Stimulated activated naive CD8-positive, alpha-beta T cell treated with anti-CD3 and anti-CD28 coated beads, Interleukin-15, Interleukin-2, amounts not matched to agents 100 U/mL and 50 U/mL, for 24 hours (primary cell): Measurements from ENCODE around the gene PNPLA6.
"Not testable (repeated sequence)": the region's sequence is repeated elsewhere in the genome, so short reads cannot be mapped to it uniquely, and the experiment has no call there.

Experiments
- ATAC-seq: fragments of 150-1000 bp; cut with Tn5 transposase; one replicate; pipeline ENCODE4 v1.10.0; 2021
- DNase-seq: peaks from one replicate; pipeline ENCODE4 v3.0.0; 2021

Gene PNPLA6

GRCh38 chr19:7533281-7533885 lies 2.1 kb upstream of the PNPLA6 start:
- DNase-seq (peak; percentile 16), ATAC-seq (no peak)

- peak; percentile 45 for ATAC-seq
- DNase-seq = peak; percentile 85
Measured at GRCh38 chr19:7533925-7534480, 1.5 kb upstream of the PNPLA6 start.

DNA sequence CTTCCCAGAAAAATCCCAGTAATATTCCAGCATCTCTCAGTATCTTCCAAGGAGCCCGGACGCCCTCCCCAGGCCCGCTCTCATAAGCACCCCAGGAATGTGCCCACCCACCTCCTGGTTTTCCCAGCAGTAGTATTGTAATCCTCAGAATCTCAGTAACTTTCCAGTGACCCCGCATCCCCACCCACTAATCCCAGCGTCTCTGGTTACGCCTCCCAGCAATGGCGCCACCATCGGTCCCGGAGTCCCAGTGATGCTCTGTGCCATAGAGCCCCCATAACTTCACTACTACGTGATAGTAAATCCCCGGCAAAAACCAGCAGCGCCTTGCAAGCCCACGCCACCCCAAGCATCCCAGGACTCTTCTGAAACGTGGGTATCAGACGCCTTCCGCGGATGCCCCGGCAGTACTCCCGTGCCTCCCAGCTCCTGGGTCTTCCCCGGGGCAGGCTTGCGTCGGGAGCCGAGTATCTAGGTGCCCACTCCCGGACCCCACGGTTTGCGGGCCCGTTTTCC lies 928 bp upstream of the PNPLA6 start:
- ATAC-seq = peak; percentile 13
- DNase-seq = peak; percentile 61

- no peak for DNase-seq
- ATAC-seq = no peak
Measured at GRCh38 chr19:7535998-7536695, 630 bp downstream of the PNPLA6 start.

DNA sequence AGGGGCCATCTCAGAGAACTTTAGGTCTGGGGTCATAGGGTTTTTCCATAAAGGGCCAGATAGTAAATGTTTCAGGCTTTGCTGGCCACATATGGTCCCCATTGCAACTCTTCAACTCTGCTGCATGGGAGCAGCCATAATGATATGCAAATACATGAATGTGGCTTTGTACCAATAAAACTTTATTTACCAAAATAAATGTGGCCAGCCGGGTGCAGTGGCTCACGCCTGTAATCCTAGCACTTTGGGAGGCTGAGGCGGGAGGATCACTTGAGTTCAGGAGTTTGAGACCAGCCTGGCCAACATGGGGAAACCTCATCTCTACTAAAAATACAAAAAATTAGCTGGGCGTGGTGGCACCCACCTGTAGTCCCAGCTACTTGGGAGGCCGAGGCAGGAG lies 3.5 kb downstream of the PNPLA6 start:
- not testable (repeated sequence) for ATAC-seq

GRCh38 chr19:7539827-7540425 lies 4.4 kb downstream of the PNPLA6 start:
- DNase-seq (no peak), ATAC-seq (no peak)

More for the DNA sequence above, 3.5 kb downstream of the PNPLA6 start:
- not testable (repeated sequence) for DNase-seq

DNA sequence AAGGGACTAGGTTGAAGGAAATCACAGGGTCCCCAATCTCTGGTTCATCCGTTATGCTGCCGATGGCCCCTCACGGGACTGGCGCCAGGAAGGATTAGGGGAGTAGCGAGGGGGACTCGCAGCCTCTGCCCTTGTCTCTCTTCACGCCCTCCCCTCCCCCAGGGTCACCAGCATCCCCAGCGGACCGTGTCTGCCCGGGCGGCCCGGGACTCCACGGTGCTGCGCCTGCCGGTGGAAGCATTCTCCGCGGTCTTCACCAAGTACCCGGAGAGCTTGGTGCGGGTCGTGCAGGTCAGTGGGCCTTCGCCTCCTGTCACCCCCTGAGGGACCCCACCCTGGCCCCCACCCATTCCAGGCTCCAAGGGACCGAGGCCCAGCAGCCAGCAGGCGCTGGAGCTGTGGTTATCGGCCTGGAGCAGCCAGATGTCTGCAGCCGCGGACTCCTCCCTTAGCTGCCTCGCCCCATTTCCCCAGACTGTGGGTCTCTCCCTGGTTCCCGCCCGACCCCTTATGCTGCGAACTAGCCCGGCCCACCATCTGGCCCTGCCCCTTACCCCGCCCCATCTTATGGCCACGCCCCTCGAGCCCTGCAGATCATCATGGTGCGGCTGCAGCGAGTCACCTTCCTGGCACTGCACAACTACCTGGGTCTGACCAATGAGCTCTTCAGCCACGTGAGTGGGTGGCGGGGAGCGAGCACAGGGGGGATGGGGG lies 5.4 kb downstream of the PNPLA6 start:
- peak; percentile 67 for DNase-seq

GRCh38 chr19:7541475-7541824 lies 5.9 kb downstream of the PNPLA6 start:
- no peak for ATAC-seq
- DNase-seq = no peak

More for the DNA sequence above, 5.4 kb downstream of the PNPLA6 start:
- ATAC-seq = peak; percentile 62

- ATAC-seq = no peak
Measured at GRCh38 chr19:7541828-7542443, 6.4 kb downstream of the PNPLA6 start.

GRCh38 chr19:7542556-7543348 lies 7.2 kb downstream of the PNPLA6 start:
- ATAC-seq = no peak

More at GRCh38 chr19:7541828-7542443, 6.4 kb downstream of the PNPLA6 start:
- DNase-seq = no peak

DNA sequence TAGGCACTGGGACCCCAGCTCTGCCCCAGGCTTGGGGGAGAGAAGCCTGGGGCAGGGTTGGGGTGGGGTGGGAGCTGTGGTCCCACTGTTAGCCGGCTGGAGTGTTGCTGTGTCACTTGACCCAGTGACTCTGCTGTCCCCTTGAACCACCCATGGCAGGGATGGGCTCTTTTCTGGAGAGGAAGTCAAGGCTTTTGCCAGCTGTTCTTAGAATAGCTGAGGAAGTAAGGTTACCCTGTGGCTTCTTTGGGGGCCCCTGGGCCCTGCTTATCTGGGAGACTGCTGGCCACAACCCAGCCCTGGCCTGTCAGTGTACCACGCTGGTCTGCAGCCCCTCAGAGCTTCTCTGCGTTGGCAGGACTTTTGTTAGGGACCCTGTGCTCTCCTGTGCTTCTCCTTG lies 9.1 kb downstream of the PNPLA6 start:
- DNase-seq (no peak), ATAC-seq (no peak)

More at GRCh38 chr19:7542556-7543348, 7.2 kb downstream of the PNPLA6 start:
- DNase-seq = no peak

DNA sequence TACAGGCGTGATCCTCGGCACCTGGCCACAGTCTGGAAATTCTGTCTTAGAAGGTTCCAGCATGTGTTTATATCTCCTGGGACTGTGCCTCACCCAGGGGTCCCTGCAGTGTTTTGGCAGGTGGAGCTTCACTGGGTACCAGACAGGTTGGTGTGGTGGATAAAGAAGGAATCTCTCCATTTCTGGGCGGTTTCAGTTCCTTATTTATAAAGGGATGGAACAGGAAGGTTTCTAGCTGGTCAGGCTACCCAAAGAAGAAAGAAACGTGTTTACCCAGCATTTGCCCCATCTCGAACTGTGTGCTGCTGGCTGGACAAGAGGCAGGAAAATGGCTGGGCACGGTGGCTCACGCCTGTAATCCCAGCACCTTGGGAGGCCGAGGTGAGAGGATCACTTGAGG lies 9.8 kb downstream of the PNPLA6 start:
- no peak for DNase-seq
- ATAC-seq = no peak

DNA sequence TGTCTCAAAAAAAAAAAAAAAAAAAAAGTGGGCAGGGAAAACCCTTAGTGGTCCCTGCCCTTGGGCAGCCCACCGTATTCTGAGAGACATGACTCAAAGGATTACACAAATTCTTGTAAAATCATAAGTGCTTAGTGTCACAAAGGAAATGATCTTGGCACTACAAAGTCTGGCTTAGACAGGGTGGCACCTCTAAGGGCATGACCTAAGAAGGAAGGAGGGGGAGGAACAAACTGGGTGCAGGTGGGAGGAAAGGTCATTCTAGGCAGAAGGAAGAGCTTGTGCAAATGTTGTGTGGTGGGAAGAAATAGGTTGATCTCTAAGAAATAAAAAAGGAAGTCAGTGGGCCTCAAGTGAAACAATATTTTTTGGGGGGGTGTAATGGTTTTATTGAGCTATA lies 10.4 kb downstream of the PNPLA6 start:
- DNase-seq (no peak), ATAC-seq (peak; percentile 69)

- DNase-seq = no peak
- ATAC-seq = no peak
Measured at GRCh38 chr19:7547159-7547558, 11.6 kb downstream of the PNPLA6 start.

- no peak for DNase-seq
- no peak for ATAC-seq
Measured at GRCh38 chr19:7549429-7550148, 14.1 kb downstream of the PNPLA6 start.

- DNase-seq (no peak), ATAC-seq (no peak)
Measured at GRCh38 chr19:7550169-7550770, 14.8 kb downstream of the PNPLA6 start.

GRCh38 chr19:7550987-7551761 lies 15.7 kb downstream of the PNPLA6 start:
- DNase-seq (peak; percentile 34), ATAC-seq (peak; percentile 15)

- no peak for ATAC-seq
- no peak for DNase-seq
Measured at GRCh38 chr19:7552781-7553180, 17.3 kb downstream of the PNPLA6 start.

DNA sequence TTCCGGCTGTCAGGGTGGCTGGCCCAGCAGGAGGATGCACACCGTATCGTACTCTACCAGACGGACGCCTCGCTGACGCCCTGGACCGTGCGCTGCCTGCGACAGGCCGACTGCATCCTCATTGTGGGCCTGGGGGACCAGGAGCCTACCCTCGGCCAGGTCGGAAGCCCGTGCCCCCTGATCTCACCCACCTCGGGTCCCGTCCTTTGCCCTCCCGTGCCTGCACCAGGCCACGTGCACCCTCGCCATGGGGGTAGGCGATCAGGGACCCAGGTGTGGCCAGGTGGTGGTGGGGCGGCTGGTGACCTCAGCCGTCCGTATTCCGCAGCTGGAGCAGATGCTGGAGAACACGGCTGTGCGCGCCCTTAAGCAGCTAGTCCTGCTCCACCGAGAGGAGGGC lies 19.0 kb downstream of the PNPLA6 start:
- DNase-seq (no peak), ATAC-seq (no peak)
